ENCODE data around the gene TMEM150A.

The TMEM150A gene

DNA sequence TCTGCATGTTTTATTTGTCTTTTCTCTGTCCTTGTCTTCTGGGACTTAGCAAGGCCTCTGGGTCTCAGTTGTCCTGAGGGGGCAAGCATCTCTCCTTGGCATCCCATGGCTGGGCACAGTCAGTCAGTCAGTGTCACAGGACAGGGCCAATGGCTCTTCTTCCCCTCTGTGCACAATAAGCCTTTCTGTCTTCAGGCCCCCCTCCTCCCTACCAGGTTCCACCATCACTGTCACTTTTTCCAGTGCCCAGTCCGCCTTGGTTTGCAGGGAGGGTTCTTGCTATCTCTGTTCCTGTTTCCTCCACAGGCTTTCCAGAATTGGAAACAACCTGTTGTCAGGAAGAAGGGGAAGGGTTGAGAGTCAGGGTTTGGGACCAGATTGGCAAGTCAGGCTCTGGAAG lies 20.0 kb downstream of the TMEM150A start:
- Histone ChIP-seq H3K9me3 (ENCODE audit: control insufficient read depth, insufficient read depth, low read depth, low read length) (no peaks in the 10 kb centered on the region), H3K36me3 (ENCODE audit: control insufficient read depth, insufficient read depth, low read length) (peaks cover 13% of the 10 kb centered on the region), H3K4me1 (ENCODE audit: control insufficient read depth, insufficient read depth, low read length) (peaks cover 42% of the 10 kb centered on the region), H3K27me3 (ENCODE audit: control insufficient read depth, insufficient read depth, low read length) (peaks cover 17% of the 10 kb centered on the region; the same call in 1 of the 2 replicates), H3K4me3 (ENCODE audit: low read depth, low read length) (no peak overlapping the region), H3K27ac (ENCODE audit: low read depth, low read length) (no peak overlapping the region), H3K9ac (ENCODE audit: low read length) (no peak overlapping the region)

DNA sequence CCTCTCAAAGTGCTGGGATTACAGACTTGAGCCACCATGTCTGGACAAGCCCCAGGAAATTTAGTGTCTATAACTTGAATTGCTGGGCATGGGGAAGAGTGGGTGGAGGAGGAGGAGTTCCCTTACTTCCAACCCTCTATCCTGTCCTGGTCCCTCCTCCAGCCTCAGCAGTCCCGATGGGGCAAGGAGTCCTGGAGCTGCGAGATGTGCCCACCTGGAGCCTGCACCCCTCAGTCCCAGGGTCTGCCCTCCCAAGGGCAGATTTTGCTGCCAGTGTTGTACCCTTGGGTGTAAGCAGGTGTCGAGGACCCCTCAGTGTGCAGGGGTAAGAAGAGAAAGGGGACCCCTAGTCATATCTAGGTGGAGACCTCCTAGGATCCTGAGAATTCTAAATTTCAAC lies 22.3 kb downstream of the TMEM150A start:
- Histone ChIP-seq H3K27ac (ENCODE audit: low read depth, low read length) (peak overlapping the region; percentile 85; the same call in 1 of the 2 replicates), H3K36me3 (ENCODE audit: control insufficient read depth, insufficient read depth, low read length) (peaks cover 13% of the 10 kb centered on the region), H3K9me3 (ENCODE audit: control insufficient read depth, insufficient read depth, low read depth, low read length) (no peaks in the 10 kb centered on the region), H3K4me3 (ENCODE audit: low read depth, low read length) (peak overlapping the region; percentile 68; the same call in 1 of the 2 replicates), H3K4me1 (ENCODE audit: control insufficient read depth, insufficient read depth, low read length) (peaks cover 39% of the 10 kb centered on the region), H3K27me3 (ENCODE audit: control insufficient read depth, insufficient read depth, low read length) (peaks cover 17% of the 10 kb centered on the region; the same call in 1 of the 2 replicates), H3K9ac (ENCODE audit: low read length) (peak overlapping the region; percentile 72)

DNA sequence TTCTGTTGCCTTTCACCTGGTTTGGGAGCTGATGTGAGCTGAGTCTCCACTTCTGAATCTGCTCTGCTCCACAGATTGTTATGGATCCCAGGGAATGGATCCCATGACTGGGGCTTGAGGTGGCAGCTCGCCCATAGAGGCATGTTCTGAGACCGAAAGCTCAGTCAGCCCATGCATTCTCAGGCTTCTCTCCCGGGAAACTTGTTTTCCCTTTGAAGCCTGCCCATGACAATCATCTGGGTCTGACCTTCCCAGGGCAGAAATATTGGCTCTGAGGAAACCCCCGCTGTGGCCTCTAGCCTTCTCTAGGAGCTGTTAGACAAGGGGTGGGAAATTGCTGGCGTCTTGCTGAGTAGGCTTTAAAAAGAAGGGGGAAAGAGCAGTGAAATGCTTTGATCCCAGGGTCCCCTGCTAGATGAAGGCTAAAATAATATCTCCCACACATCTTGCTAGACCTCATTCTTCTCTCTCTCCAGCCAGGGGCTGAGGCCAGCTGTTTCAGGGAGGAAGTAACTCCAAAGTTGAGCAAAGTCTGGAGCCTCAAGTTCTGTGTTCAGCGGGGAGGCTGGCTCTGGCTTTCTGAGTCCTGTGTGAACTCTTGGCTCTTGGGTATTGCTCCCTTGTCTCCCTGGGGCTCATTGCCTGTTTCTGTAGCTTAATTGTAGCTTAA lies 23.1 kb downstream of the TMEM150A start:
- H3K4me3 ChIP-seq (ENCODE audit: low read depth, low read length), result peak overlapping the region; percentile 68; the same call in 1 of the 2 replicates

DNA sequence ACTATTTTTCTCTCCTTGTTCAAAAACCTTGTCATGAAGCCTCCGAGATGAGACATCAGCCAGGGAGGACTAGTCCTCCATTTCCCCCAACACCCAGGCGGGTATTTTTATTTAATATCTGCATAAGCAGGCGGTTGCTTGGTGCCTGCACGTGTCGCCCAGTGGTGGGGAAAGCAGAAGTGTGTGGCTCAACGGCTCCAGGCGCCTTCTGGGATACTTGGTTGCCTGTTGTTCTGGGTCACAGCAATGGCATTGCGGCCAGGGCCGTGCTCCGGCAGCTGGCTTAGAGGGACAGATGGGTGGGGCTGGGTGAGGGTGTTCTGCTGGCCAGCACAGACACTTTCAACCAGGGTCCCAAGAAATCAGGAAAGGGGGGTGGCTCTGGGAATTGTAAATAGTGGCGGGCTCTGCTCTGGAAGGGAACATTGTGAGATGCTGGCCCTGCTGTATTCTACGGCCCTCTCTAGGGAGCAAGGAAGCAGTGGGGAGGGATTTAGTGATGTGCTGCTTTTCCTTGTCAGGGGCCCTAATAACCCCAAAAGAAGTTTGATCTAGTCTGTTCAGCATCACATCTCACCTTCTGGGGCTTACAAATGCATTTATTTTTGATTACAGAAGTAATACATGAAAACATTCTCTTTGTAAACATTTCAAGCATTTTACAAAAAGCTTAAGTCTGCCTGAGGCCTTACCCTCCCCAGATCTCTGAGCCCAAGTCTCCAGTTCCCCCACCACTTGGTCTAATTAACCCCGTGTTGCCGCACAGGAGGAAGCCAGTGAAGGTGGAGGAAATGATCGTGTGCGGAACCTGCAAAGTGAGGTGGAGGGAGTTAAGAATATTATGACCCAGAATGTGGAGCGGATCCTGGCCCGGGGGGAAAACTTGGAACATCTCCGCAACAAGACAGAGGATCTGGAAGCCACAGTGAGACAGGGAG lies 24.0 kb downstream of the TMEM150A start:
- Histone ChIP-seq H3K4me3 (ENCODE audit: low read depth, low read length) (peak overlapping the region; percentile 68), H3K36me3 (ENCODE audit: control insufficient read depth, insufficient read depth, low read length) (peaks cover 13% of the 10 kb centered on the region), H3K27me3 (ENCODE audit: control insufficient read depth, insufficient read depth, low read length) (peaks cover under 1% of the 10 kb centered on the region; the same call in 1 of the 2 replicates), H3K27ac (ENCODE audit: low read depth, low read length) (peak overlapping the region; percentile 85; the same call in 1 of the 2 replicates), H3K9ac (ENCODE audit: low read length) (peak overlapping the region; percentile 72), H3K4me1 (ENCODE audit: control insufficient read depth, insufficient read depth, low read length) (peaks cover 31% of the 10 kb centered on the region), H3K9me3 (ENCODE audit: control insufficient read depth, insufficient read depth, low read depth, low read length) (no peaks in the 10 kb centered on the region)

More for the DNA sequence above, 23.1 kb downstream of the TMEM150A start:
- peaks cover 8% of the 10 kb centered on the region; the same call in 1 of the 2 replicates for H3K27me3 ChIP-seq (ENCODE audit: control insufficient read depth, insufficient read depth, low read length)
- peak overlapping the region; percentile 85; the same call in 1 of the 2 replicates for H3K27ac ChIP-seq (ENCODE audit: low read depth, low read length)
- H3K9ac ChIP-seq (ENCODE audit: low read length), result peak overlapping the region; percentile 72
- H3K4me1 ChIP-seq (ENCODE audit: control insufficient read depth, insufficient read depth, low read length), result peaks cover 31% of the 10 kb centered on the region
- peaks cover 13% of the 10 kb centered on the region for H3K36me3 ChIP-seq (ENCODE audit: control insufficient read depth, insufficient read depth, low read length)
- H3K9me3 ChIP-seq (ENCODE audit: control insufficient read depth, insufficient read depth, low read depth, low read length), result no peaks in the 10 kb centered on the region

DNA sequence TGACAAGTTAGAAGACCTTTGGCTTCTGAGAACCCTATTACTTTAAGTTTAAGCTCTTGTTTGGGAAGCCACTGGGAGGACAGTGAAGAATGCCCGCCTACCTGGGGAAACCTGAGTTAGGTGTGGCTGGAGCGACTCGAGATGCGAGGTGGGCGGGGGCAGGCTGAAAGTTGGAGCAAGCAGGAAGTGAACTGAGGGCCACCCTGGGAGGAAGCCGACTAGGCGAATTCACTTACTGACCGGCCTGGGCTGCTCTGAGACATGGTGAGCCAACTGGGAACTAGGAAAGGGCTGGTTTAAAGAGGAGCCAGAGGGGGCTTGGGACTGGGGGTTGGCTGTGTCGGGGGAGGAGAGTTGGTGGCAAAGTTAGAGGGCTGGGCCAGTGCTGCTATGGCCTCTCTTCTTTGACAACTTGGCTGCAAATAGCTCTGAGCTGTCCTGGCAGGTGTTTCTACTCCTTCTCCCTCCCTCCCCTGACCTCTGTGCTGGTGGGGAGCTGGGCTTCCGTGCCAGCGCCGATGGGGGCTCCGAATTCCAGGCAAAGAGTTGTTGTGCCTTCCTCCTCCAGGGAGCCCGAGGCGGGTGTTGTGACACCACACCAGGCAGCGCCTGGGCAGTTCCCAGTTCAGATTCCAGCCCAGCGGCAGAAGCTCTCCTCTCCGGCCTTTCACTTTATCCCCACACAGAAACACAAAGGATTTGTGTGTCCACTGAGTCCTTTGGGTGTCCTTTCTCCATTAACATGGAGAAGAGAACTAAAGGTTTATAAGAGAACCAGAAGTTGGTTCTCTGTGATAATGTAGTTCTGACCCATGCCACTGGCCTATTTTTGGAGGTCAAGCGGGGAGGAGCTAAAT lies 24.9 kb downstream of the TMEM150A start, which contains the start of gene VAMP8:
Gene VAMP8 (plus strand): TSS at position 201 of the 857 bp plus-strand sequence. CDS start 61 bp downstream, at position 262.
- Histone ChIP-seq H3K9me3 (ENCODE audit: control insufficient read depth, insufficient read depth, low read depth, low read length) (no peaks in the 10 kb centered on the region), H3K27ac (ENCODE audit: low read depth, low read length) (peak within 1 kb of the TSS; percentile 85; the same call in 1 of the 2 replicates), H3K4me1 (ENCODE audit: control insufficient read depth, insufficient read depth, low read length) (peaks cover 33% of the 10 kb centered on the region), H3K27me3 (ENCODE audit: control insufficient read depth, insufficient read depth, low read length) (0 out of 2 replicates have a peak, but pooled peaks cover 2% of the 10 kb centered on the region), H3K4me3 (ENCODE audit: low read depth, low read length) (peak within 1 kb of the TSS; percentile 68), H3K9ac (ENCODE audit: low read length) (peak within 1 kb of the TSS; percentile 72), H3K36me3 (ENCODE audit: control insufficient read depth, insufficient read depth, low read length) (peaks cover 13% of the 10 kb centered on the region)

DNA sequence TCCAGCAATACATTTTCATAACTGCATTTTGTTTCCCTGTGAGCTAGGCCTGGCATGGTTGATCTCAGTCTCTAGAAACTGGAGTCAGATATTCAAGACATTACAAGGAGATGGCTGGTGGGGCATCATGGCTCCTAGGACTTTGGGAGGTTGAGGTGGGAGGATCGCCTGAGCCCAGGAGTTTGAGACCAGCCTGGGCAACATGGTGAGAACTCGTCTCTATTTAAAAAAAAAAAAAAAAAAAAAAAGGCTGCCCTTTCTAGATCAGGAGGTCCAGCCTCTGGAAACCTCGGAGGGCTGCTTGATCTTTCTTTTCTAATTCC lies 25.5 kb downstream of the TMEM150A start:
- Histone ChIP-seq H3K36me3 (ENCODE audit: control insufficient read depth, insufficient read depth, low read length) (peaks cover 8% of the 10 kb centered on the region), H3K9me3 (ENCODE audit: control insufficient read depth, insufficient read depth, low read depth, low read length) (no peaks in the 10 kb centered on the region), H3K27ac (ENCODE audit: low read depth, low read length) (no peak overlapping the region), H3K27me3 (ENCODE audit: control insufficient read depth, insufficient read depth, low read length) (0 out of 2 replicates have a peak, but pooled peaks cover 7% of the 10 kb centered on the region), H3K4me3 (ENCODE audit: low read depth, low read length) (peak overlapping the region; percentile 68), H3K9ac (ENCODE audit: low read length) (peak overlapping the region; percentile 72), H3K4me1 (ENCODE audit: control insufficient read depth, insufficient read depth, low read length) (peaks cover 36% of the 10 kb centered on the region)

DNA sequence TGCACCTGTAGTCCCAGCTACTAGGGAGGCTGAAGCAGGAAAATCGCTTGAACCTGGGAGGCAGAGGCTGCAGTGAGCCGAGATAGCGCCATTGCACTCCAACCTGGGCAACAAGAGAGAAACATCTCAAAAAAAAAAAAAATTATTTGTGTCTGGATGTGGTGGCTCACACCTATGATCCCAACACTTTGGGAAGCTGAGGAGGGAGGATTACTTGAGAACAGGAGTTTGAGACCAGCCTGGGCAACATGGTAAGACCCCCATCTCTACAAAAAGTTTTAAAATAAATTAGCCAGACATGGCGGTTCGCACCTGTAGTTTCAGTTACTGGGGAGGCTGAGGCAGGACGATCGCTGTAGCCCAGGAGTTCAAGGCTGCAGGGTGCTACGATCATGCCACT lies 26.8 kb downstream of the TMEM150A start:
- Histone ChIP-seq H3K4me1 (ENCODE audit: control insufficient read depth, insufficient read depth, low read length) (peaks cover 36% of the 10 kb centered on the region), H3K9me3 (ENCODE audit: control insufficient read depth, insufficient read depth, low read depth, low read length) (no peaks in the 10 kb centered on the region), H3K27me3 (ENCODE audit: control insufficient read depth, insufficient read depth, low read length) (peaks cover 20% of the 10 kb centered on the region), H3K4me3 (ENCODE audit: low read depth, low read length) (no peak overlapping the region), H3K36me3 (ENCODE audit: control insufficient read depth, insufficient read depth, low read length) (no peaks in the 10 kb centered on the region), H3K27ac (ENCODE audit: low read depth, low read length) (no peak overlapping the region), H3K9ac (ENCODE audit: low read length) (no peak overlapping the region)

DNA sequence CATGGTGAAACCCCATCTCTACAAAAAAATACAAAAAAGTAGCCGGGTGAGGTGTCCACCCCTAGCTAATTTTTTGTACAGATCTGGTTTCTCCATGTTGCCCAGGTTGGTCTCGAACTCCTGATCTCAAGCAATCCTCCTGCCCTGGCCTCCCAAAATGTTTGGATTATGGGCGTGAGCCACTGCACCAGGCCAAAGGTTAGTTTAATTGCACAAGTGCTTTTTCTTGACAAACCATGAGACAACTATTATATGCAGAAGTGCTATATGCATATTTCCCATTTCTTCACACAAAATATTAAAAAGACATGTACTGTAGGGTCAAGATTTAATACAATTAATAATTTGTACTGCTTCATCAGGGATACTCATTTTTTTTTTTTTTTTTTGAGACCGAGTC lies 36.2 kb downstream of the TMEM150A start:
- H3K27ac ChIP-seq (ENCODE audit: low read depth, low read length), result no peak overlapping the region
- no peak overlapping the region for H3K9ac ChIP-seq (ENCODE audit: low read length)
- peaks cover 16% of the 10 kb centered on the region for H3K27me3 ChIP-seq (ENCODE audit: control insufficient read depth, insufficient read depth, low read length)
- H3K36me3 ChIP-seq (ENCODE audit: control insufficient read depth, insufficient read depth, low read length), result no peaks in the 10 kb centered on the region
- H3K9me3 ChIP-seq (ENCODE audit: control insufficient read depth, insufficient read depth, low read depth, low read length), result no peaks in the 10 kb centered on the region
- no peaks in the 10 kb centered on the region for H3K4me1 ChIP-seq (ENCODE audit: control insufficient read depth, insufficient read depth, low read length)
- no peak overlapping the region for H3K4me3 ChIP-seq (ENCODE audit: low read depth, low read length)

DNA sequence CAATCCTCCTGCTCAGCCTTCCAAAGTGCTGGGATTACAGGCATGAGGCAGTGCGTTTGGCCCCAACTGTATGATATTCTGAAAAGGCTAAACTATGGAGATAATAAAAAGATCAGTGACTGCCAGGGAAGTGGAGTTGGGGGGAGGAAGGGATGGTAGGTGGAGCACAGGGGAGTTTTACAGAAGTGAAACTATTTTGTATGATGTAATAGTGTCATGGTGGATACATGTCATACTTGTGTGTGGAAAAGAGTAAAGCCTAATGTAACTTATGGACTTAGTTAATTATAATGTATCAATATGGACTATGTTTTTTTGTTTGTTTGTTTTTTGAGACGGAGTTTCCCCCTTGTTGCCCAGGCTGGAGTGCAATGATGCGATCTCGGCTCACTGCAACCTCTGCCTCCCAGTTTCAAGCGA lies 38.3 kb downstream of the TMEM150A start:
- Histone ChIP-seq H3K27me3 (ENCODE audit: control insufficient read depth, insufficient read depth, low read length) (no peaks in the 10 kb centered on the region; the same call in 1 of the 2 replicates), H3K9me3 (ENCODE audit: control insufficient read depth, insufficient read depth, low read depth, low read length) (no peaks in the 10 kb centered on the region), H3K27ac (ENCODE audit: low read depth, low read length) (no peak overlapping the region), H3K4me1 (ENCODE audit: control insufficient read depth, insufficient read depth, low read length) (peaks cover 3% of the 10 kb centered on the region; the same call in 1 of the 2 replicates), H3K9ac (ENCODE audit: low read length) (no peak overlapping the region), H3K36me3 (ENCODE audit: control insufficient read depth, insufficient read depth, low read length) (peaks cover under 1% of the 10 kb centered on the region), H3K4me3 (ENCODE audit: low read depth, low read length) (no peak overlapping the region)

Measured in HUES6 (cell line).